ENCODE data around the gene CHSY1. TPM values are rescaled to one million over a fixed set of nuclear protein-coding genes. Genes with fewer than 3 reads are reported as not detected.
A peak's percentile ranks its signal among the peaks of the same experiment; 100 is the strongest.

CHSY1 gene
- total and polyA plus RNA-seq, 2 of the 13 experiments (the other 11 are each of a cell fraction or from before 2014, with no cell fraction given) = 13.3 to 13.7 TPM

GRCh38 chr15:101294731-101295606 is 43.1 kb upstream of the CHSY1 start, which contains the start of gene SNRPA1 (continued):
- TF ChIP-seq RARA (CRISPR knock-in tag; IDR thresholded peaks at IDR 0.05) (peak; percentile 48; the same call in 1 of the 2 replicates), FOXP1 (IDR thresholded peaks at IDR 0.05) (no peak), FOXP1 (CRISPR knock-in tag; IDR thresholded peaks at IDR 0.05) (peak; percentile 36; the same call in 1 of the 2 replicates), ZNF878 (CRISPR knock-in tag; IDR thresholded peaks at IDR 0.05) (0 out of 2 replicates have a peak, but pooled peaks have one; percentile 26), ATAD3A (CRISPR knock-in tag; IDR thresholded peaks at IDR 0.05) (no peak), KLF6 (CRISPR knock-in tag; IDR thresholded peaks at IDR 0.05) (peak; percentile 84; the same call in 1 of the 2 replicates), FOXK1 (CRISPR knock-in tag; IDR thresholded peaks at IDR 0.05; ENCODE audit: borderline replicate concordance, low read depth) (peak; percentile 95; the same call in 1 of the 2 replicates), KDM2A (CRISPR knock-in tag; IDR thresholded peaks at IDR 0.05; ENCODE audit: borderline replicate concordance, low read depth) (peak; percentile 100), ZNF281 (CRISPR knock-in tag; IDR thresholded peaks at IDR 0.05; ENCODE audit: borderline replicate concordance) (no peak), GLMP (CRISPR knock-in tag; IDR thresholded peaks at IDR 0.05; ENCODE audit: borderline replicate concordance) (no peak), ZFP36L2 (CRISPR knock-in tag; IDR thresholded peaks at IDR 0.05) (no peak), ZNF740 (CRISPR knock-in tag; IDR thresholded peaks at IDR 0.05) (0 out of 2 replicates have a peak, but pooled peaks have one; percentile 25), ZBTB14 (CRISPR knock-in tag; IDR thresholded peaks at IDR 0.05) (peak; percentile 97), DPF2 (CRISPR knock-in tag; IDR thresholded peaks at IDR 0.05; ENCODE audit: borderline replicate concordance, low read depth) (peak; percentile 50; the same call in 1 of the 2 replicates), ZNF773 (CRISPR knock-in tag; IDR thresholded peaks at IDR 0.05; ENCODE audit: borderline replicate concordance) (no peak; the same call in 1 of the 2 replicates), CENPT (CRISPR knock-in tag; IDR thresholded peaks at IDR 0.05; ENCODE audit: low read depth) (no peak), KLF11 (CRISPR knock-in tag; IDR thresholded peaks at IDR 0.05) (peak; percentile 84), MTF1 (CRISPR knock-in tag; IDR thresholded peaks at IDR 0.05) (peak; percentile 59; the same call in 1 of the 2 replicates), SAP130 (CRISPR knock-in tag; IDR thresholded peaks at IDR 0.05; ENCODE audit: low read depth) (peak; percentile 98), IRF9 (CRISPR knock-in tag; IDR thresholded peaks at IDR 0.05; ENCODE audit: borderline replicate concordance) (peak; percentile 95), XRCC5 (optimal IDR thresholded peaks at IDR 0.05; ENCODE audit: low read length) (peak; percentile 98), ZNF121 (CRISPR knock-in tag; IDR thresholded peaks at IDR 0.05) (no peak), ZNF562 (CRISPR knock-in tag; IDR thresholded peaks at IDR 0.05; ENCODE audit: borderline replicate concordance) (no peak), RFXAP (CRISPR knock-in tag; IDR thresholded peaks at IDR 0.05; ENCODE audit: borderline replicate concordance) (peak; percentile 75; the same call in 1 of the 2 replicates)

Data from HepG2 (cell line).